Measurements from ENCODE around the gene CDR2.

The CDR2 gene

DNA sequence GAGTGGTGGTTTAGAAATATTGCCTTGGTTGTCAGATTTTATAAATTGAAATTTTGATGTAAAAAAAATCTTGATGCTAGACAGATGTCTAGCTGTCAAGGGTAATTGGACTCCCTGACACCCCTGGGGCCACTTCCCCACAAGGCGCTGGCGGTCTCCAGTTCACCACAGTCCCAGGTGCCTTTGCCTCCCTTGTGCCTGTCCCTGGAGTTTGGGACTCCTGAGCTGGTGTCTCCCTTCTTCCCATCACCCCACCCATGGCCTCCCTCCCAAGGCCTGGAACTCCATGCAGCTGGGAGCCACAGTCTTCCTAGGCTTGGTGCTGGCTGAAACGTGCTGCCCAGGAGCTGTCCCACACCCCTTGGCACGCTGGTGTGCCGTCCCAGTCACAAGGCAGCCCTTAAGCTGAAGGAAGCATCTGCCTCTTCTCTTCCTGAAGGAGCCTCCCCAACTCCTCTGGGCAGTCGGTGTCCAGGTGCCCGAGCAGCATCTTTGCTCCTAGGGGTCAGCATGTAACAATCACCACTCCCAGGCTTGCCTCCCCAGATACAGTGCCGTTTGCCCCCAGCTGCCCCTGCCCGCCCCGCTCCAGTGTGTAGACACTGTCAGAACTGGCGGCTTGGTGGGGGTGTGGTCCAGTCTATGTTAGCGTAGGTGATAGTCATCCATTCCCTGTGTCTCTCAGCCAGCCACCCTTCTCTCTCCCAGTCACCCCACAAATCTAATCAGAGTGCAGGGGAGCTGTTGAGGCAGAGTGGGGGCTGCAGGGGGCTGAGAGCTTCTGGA is 51.1 kb downstream of the CDR2 start:
- DNase-seq = no peak

DNA sequence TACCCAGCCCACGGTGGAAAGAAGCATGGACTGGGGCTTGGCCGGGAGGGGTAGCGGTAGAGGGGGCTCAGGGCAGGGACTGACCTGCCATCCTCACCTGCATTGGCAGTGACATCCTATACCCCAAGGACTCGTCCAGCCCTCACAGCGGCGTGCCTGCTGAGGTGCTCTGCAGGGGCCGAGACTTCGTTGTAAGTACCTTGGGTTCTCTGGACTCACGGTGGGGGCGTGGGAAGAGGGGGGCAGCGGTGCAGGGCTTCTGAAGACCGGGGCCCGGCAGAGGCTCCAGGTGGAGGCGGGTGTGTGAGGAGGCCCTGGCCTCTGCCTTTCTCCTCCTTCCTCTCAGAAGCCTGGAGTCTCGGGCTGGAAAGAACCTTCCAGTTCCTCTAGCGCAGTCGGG is 51.7 kb downstream of the CDR2 start:
- no peak for DNase-seq

DNA sequence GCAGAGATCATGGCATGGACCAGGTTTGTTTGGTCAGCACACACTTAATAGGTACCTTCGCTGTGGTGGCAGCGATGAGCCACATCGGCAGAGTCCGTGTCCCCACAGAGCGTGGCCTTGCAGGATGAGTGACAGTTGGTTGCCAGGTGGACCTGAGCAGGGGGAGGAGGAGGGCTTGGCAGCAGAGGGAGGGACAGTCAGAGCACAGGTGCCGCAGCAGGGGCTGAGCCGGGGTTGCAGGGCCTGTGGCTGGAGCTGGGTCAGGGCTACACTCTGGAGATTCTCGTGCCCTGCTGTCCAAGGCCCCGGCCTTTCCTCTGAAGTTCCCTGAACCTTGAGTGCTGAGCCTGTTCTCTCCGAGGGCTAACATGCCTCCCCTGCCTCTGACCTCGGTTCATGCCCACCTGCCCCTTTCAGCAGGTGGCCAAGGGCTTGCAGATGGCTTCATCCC is 52.4 kb downstream of the CDR2 start:
- DNase-seq = no peak

DNA sequence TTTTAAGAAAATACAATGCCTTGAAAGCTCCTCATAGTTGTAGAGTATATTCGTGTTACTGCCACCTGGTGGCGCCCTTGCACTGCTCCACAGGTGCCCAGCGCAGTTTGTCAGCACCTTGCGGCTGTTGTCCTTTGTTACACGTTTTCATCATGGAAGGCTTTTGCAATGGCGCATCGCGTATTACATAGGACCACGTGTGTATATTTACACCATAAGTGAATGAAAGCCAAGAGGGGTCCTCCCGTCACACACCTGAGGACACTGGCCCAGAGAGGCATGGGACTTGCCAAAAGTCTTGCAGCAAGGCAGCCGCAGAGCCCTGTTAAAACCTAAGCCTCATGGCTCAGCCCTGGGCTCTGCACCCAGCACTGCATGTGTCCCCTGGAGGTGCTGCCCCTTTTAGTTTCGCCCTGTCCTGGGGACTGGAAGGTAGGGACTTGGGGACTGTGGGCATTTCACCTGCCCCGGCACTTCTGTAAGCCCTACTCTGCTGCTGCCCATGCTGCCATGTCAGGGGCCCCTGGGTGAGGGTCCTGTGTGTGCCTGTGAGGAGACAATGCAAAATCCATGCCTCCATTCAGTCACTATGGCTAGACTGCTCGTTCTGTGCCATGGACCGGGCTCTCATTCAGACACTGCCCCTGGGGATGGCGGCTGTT is 52.9 kb downstream of the CDR2 start:
- DNase-seq = peak; percentile 79

DNA sequence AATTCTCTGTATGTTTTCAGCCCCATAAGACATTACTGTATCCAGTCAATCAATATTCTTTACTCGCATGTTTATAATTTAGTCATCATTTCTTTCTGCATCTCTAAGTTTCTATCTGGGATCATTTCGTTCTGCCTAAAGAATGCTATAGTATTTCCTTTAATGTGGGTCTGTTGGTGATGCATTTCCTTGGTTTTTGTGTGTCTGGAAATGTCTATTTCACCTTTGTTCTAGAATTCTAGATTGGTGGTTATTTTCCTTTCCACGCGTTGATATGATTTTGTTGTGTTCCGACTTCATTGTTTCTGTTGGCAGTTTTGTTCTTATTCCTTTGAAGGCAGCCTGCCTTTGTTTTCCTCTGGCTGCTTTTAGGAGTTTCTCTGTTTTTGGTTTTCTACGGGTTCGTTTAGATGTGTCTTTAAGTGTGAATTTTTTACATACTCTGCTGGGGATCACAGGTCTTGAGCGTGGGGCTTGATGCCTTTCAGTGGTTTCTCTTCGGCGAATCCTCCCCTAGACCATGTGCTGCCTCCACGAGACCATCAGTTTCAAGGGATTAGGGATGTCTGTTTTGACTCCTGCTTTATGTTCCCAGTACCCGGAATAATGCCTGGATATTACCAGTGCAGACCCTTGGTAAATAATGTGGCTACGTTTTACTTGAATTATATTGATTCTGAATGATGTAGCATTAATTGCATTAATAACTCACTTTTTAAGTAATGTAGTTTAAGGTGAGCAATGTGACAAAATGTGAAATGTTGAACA is 53.7 kb downstream of the CDR2 start:
- DNase-seq = no peak

DNA sequence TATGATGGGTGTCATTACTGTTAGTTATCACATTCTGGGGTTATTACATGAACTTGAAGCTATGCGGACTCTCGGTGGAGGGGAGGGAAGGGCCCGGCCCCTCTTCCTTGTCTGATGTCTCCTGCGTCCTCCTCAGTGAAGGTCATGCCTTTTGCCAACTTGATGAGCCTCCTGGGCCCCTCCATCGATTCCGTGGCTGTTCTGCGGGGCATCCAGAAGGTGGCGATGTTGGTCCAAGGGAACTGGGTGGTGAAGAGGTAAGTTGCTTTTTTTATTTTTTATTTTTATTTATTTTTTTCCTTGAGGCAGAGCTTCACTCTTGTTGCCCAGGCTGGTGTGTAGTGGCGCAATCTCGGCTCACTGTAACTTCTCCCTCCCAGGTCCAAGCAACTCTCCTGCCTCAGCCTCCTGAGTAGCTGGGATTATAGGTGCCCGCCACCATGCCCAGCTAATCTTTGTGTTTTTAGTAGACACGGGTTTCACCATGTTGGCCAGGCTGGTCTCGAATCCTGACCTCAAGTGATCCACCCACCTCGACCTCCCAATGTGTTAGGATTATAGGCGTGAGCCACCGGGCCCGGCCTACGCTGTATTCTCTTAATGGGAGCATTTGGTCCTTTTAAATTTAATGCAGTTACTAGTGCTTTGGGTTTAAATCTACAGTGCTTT is 55.6 kb downstream of the CDR2 start:
- peak; percentile 53 for DNase-seq

DNA sequence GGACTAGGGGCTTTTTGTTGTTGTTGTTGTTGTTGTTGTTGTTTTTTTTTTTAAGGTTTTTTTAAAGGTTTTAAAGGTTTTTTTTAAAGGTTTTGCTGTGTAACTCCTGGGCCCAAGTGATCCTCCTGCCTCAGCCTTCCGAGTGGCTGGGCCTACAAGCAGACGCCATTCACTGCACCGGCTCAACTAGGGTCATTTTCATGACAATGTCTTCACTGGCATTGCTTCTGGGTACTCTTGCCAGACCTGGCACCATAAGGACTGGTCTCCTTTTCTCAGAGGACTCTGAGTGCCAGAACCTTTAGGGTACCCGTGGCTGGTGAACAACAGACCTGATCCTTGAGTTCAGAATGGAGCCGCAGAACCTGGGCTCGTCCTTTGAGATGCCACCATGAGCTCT is 56.8 kb downstream of the CDR2 start:
- DNase-seq = no peak

DNA sequence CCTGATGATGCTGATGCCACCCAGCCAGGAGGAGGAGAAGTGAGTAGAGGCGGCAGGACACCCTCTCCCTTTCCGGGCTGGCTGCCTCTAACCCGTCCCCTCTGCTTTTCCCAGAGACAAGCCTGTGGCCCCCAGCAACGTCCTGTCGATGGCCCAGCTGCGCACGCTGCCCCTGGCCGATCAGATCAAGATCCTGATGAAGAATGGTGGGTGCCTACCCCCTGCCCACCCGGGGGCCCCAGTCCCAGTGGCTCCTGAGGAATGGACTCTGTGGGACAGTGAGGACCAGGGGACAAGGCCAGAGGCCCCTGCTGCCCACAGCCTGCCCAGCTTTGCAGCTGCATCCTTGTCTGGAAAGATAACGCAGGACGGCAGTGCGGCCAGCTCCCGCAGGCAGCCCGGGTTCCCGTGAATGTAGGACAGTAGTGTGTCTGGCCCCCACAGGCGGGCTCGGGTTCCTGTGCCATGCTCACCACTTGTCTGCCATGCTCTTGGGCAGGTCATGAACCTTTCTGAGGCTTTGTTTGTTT is 57.4 kb downstream of the CDR2 start:
- DNase-seq = no peak

DNA sequence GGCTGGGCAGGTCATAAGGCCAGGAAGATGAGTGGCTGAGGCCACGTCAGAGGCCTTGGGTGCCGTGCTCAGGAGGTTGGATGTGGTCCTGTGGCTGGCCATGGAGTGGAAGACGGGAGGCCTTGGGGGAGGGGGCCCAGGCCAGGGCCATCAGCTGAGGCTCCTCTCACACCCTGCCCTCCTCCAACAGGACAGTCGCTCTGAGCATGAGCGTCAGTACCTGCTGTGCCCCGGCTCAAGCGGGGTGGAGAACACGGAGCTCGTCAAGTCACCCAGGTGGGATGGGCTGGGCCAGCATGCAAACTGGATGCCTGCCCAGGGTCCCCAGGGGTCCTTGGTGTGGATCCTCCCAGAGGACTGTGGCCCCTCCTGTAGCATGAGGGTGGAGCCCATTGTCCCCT is 58.0 kb downstream of the CDR2 start:
- DNase-seq = no peak

DNA sequence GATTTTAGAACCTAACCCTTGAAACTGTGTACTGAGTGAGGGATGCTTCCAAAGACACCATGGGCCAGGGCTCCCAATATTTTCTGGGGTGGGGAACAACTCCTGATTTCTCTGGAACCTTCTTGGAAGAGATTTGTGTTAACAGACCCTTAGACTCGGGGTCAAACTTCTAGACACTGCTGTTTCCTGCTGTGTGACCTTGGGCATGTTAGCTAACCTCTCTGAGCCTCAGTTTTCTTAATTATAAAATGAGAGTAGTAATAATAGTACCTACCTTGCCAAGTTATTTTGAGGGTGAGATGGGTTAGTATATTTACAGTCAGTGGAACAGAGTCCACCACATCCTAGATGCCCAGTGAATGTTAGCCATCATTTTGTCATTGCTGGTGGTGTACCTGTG is 58.4 kb downstream of the CDR2 start:
- DNase-seq = no peak

DNA sequence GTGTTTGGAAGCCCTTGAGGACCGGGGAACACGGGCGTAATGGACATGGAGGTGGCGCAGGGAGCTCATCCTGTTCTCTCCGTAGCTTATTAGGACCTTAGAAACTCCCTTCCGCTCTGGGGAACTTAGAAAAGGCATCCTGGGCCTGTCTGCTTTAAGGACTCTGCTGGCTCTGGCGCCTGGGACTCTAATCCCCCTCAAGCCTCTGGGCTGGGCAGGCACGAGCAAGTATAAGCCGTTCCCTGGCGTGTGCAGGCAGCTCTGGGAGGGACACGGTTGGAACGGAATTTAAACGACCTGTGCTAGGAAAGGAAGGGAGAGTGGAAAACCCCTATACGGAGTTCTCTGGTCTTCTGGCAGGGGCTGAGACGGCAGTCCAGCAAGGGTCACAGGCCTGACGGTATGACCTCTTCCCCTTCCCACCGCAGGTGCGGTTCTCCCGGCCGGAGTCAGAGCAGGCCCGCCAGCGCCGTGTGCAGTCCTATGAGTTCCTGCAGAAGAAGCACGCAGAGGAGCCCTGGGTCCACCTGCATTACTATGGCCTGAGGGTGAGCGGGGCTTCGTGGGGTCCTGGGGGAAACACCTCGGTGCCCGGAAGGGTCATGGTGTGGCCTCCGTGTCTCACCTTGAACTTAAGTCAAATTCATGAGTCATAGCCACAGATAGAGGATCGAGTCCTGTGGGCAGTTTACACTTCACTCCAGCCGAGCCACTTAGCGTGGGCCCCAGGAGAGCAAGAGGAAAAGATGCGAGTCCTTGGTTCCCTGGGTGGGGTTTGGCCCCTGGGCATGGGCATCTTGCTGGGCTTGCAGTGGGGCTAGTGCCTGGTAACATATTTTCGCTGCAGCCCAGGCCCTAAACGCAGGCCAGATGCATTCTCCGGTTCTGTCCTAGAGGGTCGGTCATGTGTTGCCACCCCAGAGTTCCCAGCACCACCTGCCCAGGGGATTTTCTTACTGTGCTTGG is 59.5 kb downstream of the CDR2 start:
- DNase-seq = no peak

DNA sequence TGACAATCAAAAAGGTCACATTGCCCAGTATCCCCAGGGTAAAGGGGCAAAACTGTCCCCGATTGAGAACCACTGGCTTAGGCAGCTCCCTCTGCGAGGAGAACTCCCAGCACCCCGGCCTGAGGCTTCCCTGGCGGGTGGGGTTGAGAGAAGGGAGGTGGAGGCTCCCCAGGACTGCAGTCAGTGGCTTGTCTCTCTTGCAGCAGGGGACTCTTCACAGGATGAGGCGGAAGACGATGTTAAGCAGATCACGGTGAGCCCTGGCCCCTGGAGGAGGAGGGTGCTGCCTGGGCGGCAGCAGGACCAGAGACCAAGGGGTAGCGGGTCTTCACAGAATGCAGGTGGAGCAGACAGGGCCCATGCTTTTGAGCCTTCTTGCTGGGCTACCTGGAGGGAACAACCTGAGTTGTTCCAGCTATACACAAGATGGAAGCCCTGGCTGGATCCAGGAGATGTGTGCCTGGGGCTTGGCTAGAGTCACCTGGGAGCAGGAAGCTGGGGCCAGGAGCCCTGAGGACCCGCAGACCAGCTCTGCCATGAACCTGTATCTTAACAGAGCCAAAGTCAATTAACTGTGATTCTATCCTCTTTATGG is 60.4 kb downstream of the CDR2 start:
- no peak for DNase-seq

DNA sequence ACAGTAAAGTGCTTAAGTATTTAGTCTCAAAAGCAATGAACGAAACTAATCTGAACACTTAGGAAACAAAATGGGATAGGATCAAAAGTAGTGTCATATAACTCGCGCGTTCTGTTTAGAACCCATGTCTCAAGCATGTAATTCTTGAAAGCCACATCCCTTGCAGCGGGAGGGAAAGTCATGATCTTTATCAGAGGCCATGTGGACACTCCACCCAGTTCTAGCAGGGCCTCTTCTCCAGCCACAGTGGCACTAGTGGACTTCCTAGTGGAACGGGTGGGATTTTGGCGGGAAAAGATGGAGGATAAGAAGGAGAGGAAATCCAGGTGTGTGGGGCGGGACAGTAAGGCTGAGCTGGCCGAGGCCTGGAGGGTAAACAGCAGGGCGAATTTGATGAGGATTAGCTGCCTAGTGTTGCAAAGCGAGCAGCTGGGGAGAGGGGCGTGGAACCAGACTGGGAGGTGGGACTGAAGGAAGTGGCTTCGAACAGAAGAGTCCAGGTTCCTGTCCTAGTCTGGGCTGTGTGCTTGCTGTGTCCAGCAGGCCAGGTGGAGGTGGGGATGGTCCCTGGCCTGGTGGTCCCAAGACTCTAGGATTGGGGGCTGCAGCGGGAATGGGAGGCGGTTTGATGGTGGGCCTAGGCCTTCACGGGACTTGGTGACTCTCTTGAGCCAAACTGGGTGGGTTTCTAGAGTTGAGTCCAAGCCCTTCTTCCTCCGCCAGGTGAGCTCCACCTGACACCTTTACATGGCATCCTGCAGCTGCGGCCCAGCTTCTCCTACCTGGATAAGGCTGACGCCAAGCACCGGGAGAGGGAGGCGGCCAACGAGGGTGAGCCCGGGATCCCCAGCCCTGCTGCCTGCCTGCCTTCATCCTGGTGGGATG is 61.3 kb downstream of the CDR2 start:
- DNase-seq = no peak

DNA sequence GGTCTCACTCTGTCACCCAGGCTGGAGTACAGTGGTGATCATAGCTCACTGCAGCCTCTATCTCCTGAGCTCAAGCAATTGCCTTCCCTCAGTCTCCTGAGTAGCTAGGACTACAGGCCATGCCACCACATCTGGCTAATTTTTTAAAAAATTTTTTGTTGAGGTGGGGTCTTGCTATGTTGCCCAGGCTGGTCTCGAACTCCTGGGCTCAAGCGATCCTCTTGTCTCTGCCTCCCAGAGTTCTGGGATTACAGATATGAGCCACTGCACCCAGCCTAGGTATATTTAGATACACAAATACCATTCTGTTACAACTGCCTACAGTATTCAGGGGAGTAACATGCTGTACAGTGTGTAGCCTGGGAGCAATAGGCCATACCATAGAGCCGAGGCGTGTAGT is 62.9 kb downstream of the CDR2 start:
- DNase-seq = no peak

DNA sequence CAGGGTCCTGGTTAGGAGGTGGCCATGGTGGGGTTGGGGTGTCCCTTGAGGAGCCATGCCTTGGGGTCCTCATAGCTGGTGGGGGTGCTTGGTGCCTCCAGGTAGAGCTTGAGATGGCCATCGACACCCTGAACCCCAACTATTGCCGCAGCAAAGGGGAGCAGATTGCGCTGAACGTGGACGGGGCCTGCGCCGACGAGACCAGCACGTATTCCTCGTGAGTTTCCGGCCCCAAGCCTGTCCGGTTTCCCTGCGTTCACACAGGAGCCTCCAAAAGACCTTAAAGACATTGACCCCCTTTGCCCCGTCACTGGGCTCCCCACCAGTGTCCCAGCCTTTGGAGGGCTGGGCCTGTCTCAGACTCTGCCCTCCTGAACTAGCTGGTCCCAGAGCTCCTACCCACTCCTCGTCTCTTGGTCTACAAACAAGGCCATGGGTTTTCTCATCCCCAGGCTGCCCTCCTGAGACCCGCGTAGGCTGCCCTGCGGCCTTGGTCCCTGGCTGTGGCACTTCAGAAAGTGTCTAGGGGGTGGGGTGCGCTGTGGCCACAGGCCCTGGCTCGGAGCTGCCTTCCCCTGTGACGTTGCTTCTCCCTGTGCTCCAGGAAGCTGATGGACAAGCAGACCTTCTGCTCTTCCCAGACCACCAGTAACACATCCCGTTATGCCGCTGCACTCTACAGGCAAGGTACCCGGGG is 65.4 kb downstream of the CDR2 start:
- DNase-seq = no peak

DNA sequence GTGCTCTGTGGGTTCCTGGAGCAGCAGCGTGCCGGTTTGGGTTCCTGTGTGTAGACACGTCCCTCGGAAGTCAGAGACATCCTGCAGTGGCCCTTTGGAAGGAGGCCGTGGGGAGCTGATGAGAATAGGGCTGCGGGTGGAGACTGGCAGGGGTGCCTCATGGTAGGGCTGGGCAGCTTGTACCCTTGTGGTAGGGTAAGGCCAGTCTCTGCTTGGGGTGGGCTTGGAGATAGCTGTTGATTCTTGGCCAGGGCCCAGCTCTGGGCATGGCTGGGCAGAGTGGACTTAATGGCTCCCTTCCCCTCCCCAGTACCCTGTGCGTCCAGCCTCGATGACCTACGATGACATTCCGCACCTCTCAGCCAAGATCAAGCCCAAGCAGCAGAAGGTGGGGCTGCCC is 66.6 kb downstream of the CDR2 start:
- DNase-seq = no peak

DNA sequence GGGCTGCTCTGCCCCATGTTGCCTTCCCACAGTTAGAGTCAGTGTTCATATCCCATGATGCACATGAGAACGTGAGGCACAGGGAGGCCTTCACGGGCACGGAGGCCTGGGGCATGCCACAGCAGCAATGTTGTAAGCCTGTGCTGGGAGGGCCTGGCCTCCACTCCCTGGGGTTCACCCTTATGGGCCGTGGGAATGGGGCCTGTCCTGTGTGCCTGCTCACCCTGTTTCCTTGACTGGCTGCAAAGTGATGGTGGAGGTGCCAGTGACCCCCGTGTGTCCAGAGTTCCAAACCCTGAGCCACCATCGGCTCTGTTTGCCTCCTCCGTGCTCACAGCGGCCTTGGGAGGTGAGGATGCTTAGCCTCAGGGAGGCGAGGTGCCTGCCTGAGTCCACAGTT is 67.6 kb downstream of the CDR2 start:
- DNase-seq = no peak

DNA sequence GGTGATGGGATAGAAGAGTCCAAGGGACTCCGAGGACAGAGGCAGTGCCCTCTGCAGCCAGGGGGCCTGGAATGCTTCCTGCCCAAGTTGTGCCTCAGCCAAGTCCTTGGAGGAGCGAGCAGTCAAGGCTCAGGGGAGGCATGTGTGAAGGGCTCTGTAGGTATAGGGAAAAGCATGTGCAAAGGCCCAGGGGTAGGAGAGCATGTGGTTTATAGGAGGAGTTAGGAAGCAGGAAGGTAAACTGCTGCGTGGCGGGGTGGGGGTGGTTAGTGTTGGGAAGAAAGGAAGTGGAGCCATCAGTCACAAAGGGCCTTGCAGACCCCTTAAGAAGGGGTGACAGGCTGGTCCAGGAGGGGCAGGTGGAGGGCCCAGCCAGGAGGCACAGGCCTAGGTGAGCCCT is 70.0 kb downstream of the CDR2 start:
- DNase-seq = no peak

DNA sequence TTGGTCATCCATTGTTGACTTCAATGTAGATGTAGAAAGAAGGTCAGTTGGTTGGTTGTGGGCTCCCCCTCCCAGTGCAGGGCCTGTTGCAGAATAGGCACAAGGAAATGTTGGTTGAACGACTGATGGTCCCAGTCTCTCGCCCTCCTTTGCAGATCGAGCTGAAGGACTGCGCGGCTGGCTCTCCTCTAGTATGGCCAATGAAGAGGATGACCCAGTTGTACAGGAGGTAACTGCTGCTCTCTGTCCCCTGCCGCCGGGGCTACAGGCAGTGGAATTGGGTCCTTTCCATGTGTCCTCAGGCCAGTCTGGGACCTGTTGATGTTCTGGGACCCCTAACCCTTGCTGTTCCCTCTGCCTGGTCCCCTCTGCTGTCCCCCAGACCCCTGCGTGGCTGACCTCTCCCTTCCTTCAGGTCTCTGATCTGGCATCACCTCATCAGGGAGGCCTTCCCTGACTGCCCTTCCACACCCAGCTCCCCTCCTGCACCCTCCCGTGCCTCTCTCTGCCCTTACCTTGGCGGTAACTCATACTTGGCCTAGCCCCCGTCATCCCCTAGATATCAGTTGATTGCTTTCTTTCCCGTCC is 71.5 kb downstream of the CDR2 start:
- DNase-seq = no peak

All from RPMI8226 (cell line).